Kidney (tissue), 14 donors: ENCODE measurements around the gene FIBCD1. TPM values are rescaled to one million over a fixed set of nuclear protein-coding genes. Genes with fewer than 3 reads are reported as not detected.

Source experiments
- DNase-seq, 5 donors: peaks; one replicate each; pipeline ENCODE4 v3.0.0-alpha.2; 2013 to 2020
- FAIRE-seq: peaks from 2 replicates; lab custom pipeline; 2012; peaks lifted over from hg19 to GRCh38; lab: Jason Lieb, UNC
- H3K27ac ChIP-seq, 2 donors: one replicate each; pipeline ENCODE4 v1.7.0; 2013; ENCODE audit warnings: low read depth in 2 of 2, low read length in 2 of 2, inconsistent platforms in 1 of 2
- H3K27me3 ChIP-seq: one replicate; pipeline ENCODE4 v1.7.1; 2013; ENCODE audit warnings: low read length, inconsistent platforms; ENCODE audit not compliant: control insufficient read depth, insufficient read depth
- H3K36me3 ChIP-seq, 3 donors: one replicate each; pipeline versions ENCODE4 v1.7.0 to v1.7.1; 2013; ENCODE audit warnings: low read length in 3 of 3, control low read depth in 1 of 3, inconsistent platforms in 1 of 3; ENCODE audit not compliant: insufficient read depth in 3 of 3, control insufficient read depth in 2 of 3
- H3K4me1 ChIP-seq, 3 donors: one replicate each; pipeline versions ENCODE4 v1.7.0 to v1.7.1; 2013; ENCODE audit warnings: low read length in 3 of 3, inconsistent platforms in 1 of 3, low read depth in 1 of 3; ENCODE audit not compliant: control insufficient read depth in 2 of 3, insufficient read depth in 2 of 3
- H3K4me3 ChIP-seq, 3 donors: one replicate each; pipeline versions ENCODE4 v1.7.0 to v1.8.1; 2013; ENCODE audit warnings: low read length in 3 of 3, control low read depth in 1 of 3, inconsistent platforms in 1 of 3
- H3K9ac ChIP-seq, 3 donors: one replicate each; pipeline versions ENCODE4 v1.7.0 to v1.7.1; 2013; ENCODE audit warnings: low read length in 3 of 3, control low read depth in 1 of 3, inconsistent platforms in 1 of 3
- H3K9me3 ChIP-seq, 3 donors: one replicate each; pipeline versions ENCODE4 v1.7.0 to v1.7.1; 2013; ENCODE audit warnings: low read length in 3 of 3, control low read depth in 1 of 3, inconsistent platforms in 1 of 3; ENCODE audit not compliant: control insufficient read depth in 2 of 3, insufficient read depth in 1 of 3
- intact Hi-C: fragments of 100-400 bp; cut with DNase I; formaldehyde crosslinking; loops from one replicate; pipeline ENCODE4 v1.11.1; 2022
- polyA plus RNA-seq: library from polyadenylated mRNA; stranded (reverse); fragments of 350-450 nt; fragmentation: Illumina TruSeq; extraction: RNeasy Lipid Tissue Mini Kit (QIAGEN cat#74804); gene quantifications from one replicate; pipeline ENCODE4 v1.2.3, GENCODE V29; 2014; ENCODE audit warnings: low read depth, low replicate concordance; ENCODE audit not compliant: insufficient read depth
- total RNA-seq: library from RNA; stranded (reverse); fragmentation: NEBNext Ultra II Directional; extraction: Animal tissue kit (Norgen Biotek cat#: 25700); gene quantifications from one replicate; pipeline ENCODE4 v1.2.1, GENCODE V29; 2021
- TF ChIP-seq, protein P1 (sequence below): IDR thresholded peaks from 3 replicates; pipeline ENCODE4 v1.5.1; 2012; ENCODE audit warnings: mild to moderate bottlenecking, moderate library complexity, borderline replicate concordance; ENCODE audit not compliant: insufficient read depth; ENCODE audit errors: extremely low read depth
- donor health status: control.
- donor health status: control.
- donor health status: control.
- donor health status: control.
- donor health status: control.
- donor health status: DM: yes; HTN: yes; CAD: no.
- donor health status: Normal renal cell carcinoma (clear cell type).

The FIBCD1 gene
- total and polyA plus RNA-seq, 2 donors from 2014 or later, result 0.25 TPM; not detected in 1

DNA sequence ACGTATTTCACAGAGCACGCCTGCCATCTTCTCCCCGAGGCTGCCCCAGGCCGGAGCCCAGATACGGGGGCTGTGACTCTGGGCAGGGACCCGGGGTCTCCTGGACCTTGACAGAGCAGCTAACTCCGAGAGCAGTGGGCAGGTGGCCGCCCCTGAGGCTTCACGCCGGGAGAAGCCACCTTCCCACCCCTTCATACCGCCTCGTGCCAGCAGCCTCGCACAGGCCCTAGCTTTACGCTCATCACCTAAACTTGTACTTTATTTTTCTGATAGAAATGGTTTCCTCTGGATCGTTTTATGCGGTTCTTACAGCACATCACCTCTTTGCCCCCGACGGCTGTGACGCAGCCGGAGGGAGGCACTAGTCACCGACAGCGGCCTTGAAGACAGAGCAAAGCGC is 52.1 kb downstream of the FIBCD1 start:
- FAIRE-seq (no peak), DNase-seq (peak in 1 of 5 donors; percentile 61)
- intact Hi-C loops, result no loop called here
- TF ChIP-seq, protein P1, sequence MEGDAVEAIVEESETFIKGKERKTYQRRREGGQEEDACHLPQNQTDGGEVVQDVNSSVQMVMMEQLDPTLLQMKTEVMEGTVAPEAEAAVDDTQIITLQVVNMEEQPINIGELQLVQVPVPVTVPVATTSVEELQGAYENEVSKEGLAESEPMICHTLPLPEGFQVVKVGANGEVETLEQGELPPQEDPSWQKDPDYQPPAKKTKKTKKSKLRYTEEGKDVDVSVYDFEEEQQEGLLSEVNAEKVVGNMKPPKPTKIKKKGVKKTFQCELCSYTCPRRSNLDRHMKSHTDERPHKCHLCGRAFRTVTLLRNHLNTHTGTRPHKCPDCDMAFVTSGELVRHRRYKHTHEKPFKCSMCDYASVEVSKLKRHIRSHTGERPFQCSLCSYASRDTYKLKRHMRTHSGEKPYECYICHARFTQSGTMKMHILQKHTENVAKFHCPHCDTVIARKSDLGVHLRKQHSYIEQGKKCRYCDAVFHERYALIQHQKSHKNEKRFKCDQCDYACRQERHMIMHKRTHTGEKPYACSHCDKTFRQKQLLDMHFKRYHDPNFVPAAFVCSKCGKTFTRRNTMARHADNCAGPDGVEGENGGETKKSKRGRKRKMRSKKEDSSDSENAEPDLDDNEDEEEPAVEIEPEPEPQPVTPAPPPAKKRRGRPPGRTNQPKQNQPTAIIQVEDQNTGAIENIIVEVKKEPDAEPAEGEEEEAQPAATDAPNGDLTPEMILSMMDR, result no peak
- H3K9me3 ChIP-seq, result no peaks in the 10 kb centered on the region
- H3K27ac ChIP-seq, result no peak overlapping the region
- H3K4me3 ChIP-seq, result no peak overlapping the region
- no peaks in the 10 kb centered on the region for H3K27me3 ChIP-seq
- H3K9ac ChIP-seq, result no peak overlapping the region
- no peaks in the 10 kb centered on the region for H3K4me1 ChIP-seq
- H3K36me3 ChIP-seq, result peaks cover 4 to 46% (median 25%) of the 10 kb centered on the region in 3 donors

- no peak for FAIRE-seq
- Histone ChIP-seq H3K4me3 (no peak overlapping the region), H3K9me3 (no peaks in the 10 kb centered on the region), H3K27ac (no peak overlapping the region), H3K27me3 (no peaks in the 10 kb centered on the region), H3K9ac (no peak overlapping the region), H3K36me3 (peaks cover 7 to 58% (median 29%) of the 10 kb centered on the region in 3 donors), H3K4me1 (no peaks in the 10 kb centered on the region)
- intact Hi-C loops, result no loop called here
- peak in 2 of 5 donors; percentile 31 to 70 for DNase-seq
- TF ChIP-seq, protein P1, result no peak
These were observed 53.3 kb downstream of the FIBCD1 start for GRCh38 chr9:130885484-130886375.

- Histone ChIP-seq H3K27ac (no peak overlapping the region), H3K9ac (no peak overlapping the region), H3K4me1 (no peaks in the 10 kb centered on the region), H3K27me3 (no peaks in the 10 kb centered on the region), H3K36me3 (peaks cover 7 to 61% (median 33%) of the 10 kb centered on the region in 3 donors), H3K9me3 (no peaks in the 10 kb centered on the region), H3K4me3 (no peak overlapping the region)
- TF ChIP-seq, protein P1, result no peak
- intact Hi-C loops, result no loop called here
- FAIRE-seq (no peak), DNase-seq (peak in 2 of 5 donors; percentile 34 to 74)
These were observed 54.2 kb downstream of the FIBCD1 start for GRCh38 chr9:130884542-130885483.
